ENCODE data around the gene HS6ST3. TPM values are rescaled to one million over a fixed set of nuclear protein-coding genes. Genes with fewer than 3 reads are reported as not detected.
"Not testable (repeated sequence)": the region's sequence is repeated elsewhere in the genome, so short reads cannot be mapped to it uniquely, and the experiment has no call there.

The HS6ST3 gene
- total RNA-seq, 1 donor = under 0.01 TPM

DNA sequence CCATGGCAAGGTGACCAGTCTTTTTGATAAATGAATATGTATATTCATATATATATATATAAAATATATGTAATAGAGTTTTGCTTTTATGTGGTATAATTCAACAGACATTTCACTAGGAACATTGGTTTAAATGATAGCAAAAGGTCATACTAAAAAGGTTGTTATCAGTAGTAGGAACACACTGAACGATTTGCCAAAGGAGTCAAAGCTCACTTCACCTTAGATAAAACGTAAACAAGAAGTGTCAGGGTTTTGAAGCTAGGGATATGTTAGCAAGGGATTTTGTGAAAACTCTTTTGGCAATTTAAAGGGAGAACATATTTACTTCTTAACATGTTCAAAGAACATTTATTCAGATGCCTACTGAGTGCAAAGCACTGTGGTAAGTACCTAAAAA lies 8.0 kb upstream of the HS6ST3 start:
- no peaks in the 10 kb centered on the region for H3K9me3 ChIP-seq (ENCODE audit: low read depth, low read length)
- no peak overlapping the region for H3K4me3 ChIP-seq (ENCODE audit: low read length)
- H3K4me1 ChIP-seq (ENCODE audit: insufficient read depth, low read length) = no peaks in the 10 kb centered on the region

DNA sequence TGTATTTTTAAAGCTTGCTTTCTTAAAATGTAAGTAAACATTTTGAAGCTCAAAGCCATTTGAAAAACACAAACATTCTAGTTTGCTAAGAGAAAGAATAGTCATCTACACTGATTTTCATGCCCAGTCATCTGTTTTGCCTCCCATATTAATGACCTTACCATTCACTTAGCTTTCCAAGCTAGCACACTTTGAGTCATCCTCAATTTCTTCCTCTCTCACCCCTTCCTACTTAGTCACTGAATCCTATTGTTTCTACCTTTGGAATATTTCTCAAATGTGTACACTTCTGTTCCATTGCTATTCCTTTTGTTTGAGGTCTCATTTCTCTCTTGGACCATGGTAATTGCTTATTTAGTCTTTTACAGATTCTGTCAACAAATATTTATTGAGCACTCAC lies 7.3 kb upstream of the HS6ST3 start:
- Histone ChIP-seq H3K4me1 (ENCODE audit: insufficient read depth, low read length) (no peaks in the 10 kb centered on the region), H3K4me3 (ENCODE audit: low read length) (no peak overlapping the region), H3K27me3 (ENCODE audit: insufficient read depth, low read length) (peaks cover 8% of the 10 kb centered on the region)

More for the DNA sequence above, 8.0 kb upstream of the HS6ST3 start:
- H3K27me3 ChIP-seq (ENCODE audit: insufficient read depth, low read length) = peaks cover under 1% of the 10 kb centered on the region

DNA sequence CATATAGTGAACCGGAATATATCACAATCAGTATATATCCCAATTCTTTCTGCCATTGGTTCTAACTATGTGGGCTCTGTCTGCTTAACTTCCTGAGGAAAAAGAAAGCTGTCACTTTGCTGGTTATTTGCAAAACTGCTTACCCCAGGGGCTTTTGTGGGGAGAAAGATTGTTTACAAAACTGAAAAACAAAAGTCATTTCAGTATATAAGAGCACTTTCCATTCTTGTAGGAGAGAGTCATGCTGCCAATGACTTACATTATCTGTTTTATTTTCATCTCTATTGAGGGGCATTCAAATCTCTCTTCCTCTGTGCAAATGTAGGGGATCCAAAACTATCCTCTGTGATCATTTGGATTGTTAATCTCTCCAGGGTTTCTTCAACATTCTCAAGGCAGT lies 3.2 kb upstream of the HS6ST3 start:
- peaks cover 39% of the 10 kb centered on the region for H3K27me3 ChIP-seq (ENCODE audit: insufficient read depth, low read length)
- H3K4me1 ChIP-seq (ENCODE audit: insufficient read depth, low read length) = no peaks in the 10 kb centered on the region
- no peak overlapping the region for H3K4me3 ChIP-seq (ENCODE audit: low read length)
- no peaks in the 10 kb centered on the region for H3K9me3 ChIP-seq (ENCODE audit: low read depth, low read length)

More for the DNA sequence above, 7.3 kb upstream of the HS6ST3 start:
- H3K9me3 ChIP-seq (ENCODE audit: low read depth, low read length) = no peaks in the 10 kb centered on the region

DNA sequence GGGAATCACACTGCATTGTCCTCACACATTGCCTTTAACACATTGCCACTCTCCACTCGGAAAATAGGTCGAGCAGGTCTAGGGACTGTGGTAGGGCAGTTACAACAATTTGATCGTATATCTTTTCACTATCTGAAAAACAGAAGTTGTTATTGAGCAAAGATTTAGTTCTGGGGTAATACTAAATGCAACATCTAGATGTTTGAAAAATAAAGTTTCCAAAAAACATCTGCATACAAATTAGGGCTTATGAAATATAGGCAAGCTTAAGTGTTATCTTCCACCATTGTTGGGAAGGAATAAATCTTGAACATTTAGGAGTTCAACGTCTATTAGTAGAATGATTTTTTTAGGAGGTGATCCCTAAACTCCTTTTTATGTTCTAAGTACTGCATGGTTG lies 768 bp upstream of the HS6ST3 start:
- Histone ChIP-seq H3K9me3 (ENCODE audit: low read depth, low read length) (no peaks in the 10 kb centered on the region), H3K4me1 (ENCODE audit: insufficient read depth, low read length) (no peaks in the 10 kb centered on the region), H3K4me3 (ENCODE audit: low read length) (no peak overlapping the region), H3K27me3 (ENCODE audit: insufficient read depth, low read length) (peaks cover 62% of the 10 kb centered on the region)

DNA sequence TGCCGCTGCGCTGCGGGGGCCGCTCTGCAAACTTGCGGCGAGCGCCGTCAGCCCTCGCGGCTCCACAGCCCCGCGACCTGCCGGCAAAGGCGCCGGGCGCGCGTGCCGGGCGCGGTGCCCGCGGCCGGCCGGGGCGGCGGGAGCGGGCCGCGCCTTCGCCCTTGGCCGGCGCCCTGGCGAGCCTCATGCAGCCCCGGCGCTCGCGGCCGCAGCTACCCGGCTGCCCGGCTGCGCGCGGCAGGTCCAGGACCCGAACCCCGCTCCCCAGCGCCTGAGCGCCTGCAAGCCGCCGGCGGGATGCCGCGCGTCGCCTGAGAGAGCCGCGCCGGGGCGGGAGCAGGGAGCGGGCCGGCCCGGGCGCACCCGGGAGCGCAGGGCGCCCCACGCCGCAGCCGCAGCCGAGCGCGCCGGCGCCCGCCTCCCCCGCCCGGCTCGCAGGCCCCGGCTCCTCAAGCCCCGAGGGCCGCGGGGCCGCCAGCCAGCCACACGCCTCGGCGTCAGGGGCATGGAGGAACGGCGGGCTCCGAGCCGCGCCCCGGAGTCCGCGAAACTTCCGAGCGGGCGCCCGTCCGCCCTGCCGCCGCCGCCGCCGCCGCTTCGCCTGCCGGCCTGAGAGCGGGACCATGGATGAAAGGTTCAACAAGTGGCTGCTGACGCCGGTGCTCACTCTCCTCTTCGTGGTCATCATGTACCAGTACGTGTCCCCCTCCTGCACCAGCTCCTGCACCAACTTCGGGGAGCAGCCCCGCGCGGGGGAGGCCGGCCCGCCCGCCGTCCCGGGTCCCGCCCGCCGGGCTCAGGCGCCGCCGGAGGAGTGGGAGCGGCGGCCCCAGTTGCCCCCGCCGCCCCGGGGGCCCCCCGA lies 564 bp downstream of the HS6ST3 start:
- Histone ChIP-seq H3K9me3 (ENCODE audit: low read depth, low read length) (no peaks in the 10 kb centered on the region), H3K27me3 (ENCODE audit: insufficient read depth, low read length) (peaks cover 66% of the 10 kb centered on the region), H3K4me1 (ENCODE audit: insufficient read depth, low read length) (no peaks in the 10 kb centered on the region), H3K4me3 (ENCODE audit: low read length) (no peak overlapping the region)

DNA sequence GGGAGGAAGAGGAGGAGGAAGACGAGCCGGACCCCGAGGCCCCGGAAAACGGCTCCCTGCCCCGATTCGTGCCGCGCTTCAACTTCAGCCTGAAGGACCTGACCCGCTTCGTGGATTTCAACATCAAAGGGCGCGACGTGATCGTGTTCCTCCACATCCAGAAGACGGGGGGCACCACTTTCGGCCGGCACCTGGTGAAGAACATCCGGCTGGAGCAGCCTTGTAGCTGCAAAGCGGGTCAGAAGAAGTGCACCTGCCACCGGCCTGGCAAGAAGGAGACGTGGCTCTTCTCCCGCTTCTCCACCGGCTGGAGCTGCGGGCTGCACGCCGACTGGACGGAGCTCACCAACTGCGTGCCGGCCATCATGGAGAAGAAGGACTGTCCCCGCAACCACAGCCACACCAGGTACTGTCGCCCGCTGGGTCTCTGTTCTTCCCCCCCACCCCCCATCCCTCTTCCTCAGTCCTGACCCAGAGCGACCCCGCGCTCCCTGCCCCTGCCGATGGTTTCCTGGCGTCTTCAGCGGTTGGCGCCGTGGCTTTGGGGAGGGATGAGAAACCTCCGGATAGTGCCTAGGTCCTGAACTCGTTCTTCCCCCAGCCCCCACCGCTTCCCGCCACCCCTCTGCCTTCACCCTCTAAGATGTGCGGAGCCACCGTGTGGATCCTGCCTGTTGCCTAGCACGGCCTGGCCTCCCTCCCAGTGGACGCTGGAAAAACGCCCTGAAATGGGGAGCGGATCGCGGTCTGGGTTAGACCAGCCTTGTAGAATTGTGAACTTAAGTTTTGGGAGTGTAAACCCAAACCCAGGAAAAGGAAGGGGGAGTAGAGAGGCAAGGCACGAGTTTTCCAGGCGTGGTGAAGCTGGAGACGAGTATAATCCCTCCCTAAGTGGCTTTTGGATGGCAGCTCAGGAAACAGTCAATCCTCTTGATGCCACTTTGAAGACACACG lies 1.5 kb downstream of the HS6ST3 start:
- Histone ChIP-seq H3K4me3 (ENCODE audit: low read length) (no peak overlapping the region), H3K9me3 (ENCODE audit: low read depth, low read length) (no peaks in the 10 kb centered on the region), H3K4me1 (ENCODE audit: insufficient read depth, low read length) (no peaks in the 10 kb centered on the region), H3K27me3 (ENCODE audit: insufficient read depth, low read length) (peaks cover 68% of the 10 kb centered on the region)

DNA sequence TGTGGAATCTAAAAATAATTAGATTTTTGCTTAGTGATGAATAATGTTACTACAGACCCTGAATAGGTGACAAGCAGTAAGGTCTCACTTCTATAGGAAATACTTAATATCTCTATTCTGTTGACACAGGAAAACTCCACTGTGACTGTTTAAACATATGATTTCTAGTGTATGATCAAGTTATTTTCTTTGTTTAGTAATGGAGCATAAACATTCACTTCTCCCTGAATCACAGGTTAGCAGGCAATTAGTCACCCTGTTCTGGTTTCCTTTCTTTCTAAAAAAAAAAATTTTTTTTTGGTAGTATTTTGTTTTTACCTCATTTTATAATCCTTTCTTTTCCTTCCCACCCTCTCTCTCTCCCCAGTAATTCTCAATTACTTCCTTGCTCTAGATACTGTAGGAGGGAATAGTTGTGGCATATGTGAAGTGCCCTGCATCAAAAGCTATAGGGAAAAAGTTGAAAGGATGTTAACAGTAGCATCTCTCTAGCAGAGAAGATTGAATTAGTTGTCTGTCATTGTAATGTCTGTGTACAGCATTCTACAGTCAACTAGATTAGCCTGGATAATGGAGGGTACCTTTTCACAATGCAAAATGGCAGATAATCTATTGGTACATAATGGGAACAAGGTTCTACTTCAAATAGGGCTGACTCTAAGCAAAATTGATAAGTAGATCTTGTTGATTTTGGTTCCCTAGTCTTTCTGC lies 3.5 kb downstream of the HS6ST3 start:
- Histone ChIP-seq H3K4me1 (ENCODE audit: insufficient read depth, low read length) (no peaks in the 10 kb centered on the region), H3K27me3 (ENCODE audit: insufficient read depth, low read length) (peaks cover 52% of the 10 kb centered on the region), H3K4me3 (ENCODE audit: low read length) (no peak overlapping the region), H3K9me3 (ENCODE audit: low read depth, low read length) (no peaks in the 10 kb centered on the region)

DNA sequence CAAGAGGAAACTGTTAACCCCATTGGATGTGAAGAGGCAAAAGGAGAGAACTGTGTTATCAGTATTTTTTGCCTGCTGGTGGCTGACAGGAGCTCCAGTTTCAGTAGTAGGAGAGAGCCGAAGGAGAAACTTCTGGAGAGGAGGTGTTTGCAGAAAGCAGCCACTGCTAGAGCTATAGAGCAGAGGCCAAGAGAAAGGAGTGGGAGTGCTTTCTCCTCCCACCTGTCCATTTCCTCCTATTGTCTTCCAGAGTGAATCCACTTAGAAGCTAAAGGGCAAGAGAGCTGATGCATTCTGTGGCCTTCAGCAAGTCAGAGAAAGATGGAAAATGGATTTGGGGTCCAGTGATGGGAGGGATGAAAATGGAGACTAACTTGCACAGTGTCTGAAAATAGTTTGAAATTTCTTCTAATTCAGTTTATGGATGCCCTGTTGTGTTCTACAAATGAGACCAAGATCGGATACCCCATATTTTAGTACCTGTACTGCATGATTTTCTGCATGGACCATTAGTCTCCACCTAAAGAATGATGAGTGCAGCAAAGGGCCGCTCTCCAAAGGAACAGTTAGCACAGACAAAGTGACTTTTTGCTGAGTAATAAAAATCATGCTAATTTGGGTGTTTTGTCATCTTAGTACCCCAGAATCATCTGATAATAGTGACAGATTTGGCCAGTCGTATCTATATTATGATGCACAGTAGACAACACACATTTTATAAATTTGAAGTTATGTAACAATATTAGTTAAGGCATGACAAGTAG lies 10.7 kb downstream of the HS6ST3 start:
- H3K27me3 ChIP-seq (ENCODE audit: insufficient read depth, low read length) = no peaks in the 10 kb centered on the region
- H3K4me3 ChIP-seq (ENCODE audit: low read length) = no peak overlapping the region
- no peaks in the 10 kb centered on the region for H3K4me1 ChIP-seq (ENCODE audit: insufficient read depth, low read length)
- no peaks in the 10 kb centered on the region for H3K9me3 ChIP-seq (ENCODE audit: low read depth, low read length)

DNA sequence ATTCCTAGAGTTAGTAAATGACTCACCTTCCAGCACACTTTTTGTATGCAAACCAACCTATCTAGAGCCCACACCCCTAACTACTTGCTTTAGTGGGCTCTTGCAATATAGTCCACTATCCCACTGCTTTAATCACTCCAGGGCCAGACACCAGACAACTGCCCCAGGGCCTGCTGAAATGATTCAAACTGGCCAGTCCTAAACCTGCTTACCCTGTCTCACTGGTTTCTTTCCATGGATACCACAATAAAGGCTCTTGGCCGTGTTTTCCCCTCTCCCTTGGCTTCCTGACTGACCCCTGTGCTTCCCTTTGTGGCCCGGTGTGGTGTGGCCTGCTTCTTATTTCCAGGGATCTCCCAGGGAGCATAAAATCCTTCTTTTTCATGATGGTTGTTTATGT lies 14.6 kb downstream of the HS6ST3 start:
- no peaks in the 10 kb centered on the region for H3K4me1 ChIP-seq (ENCODE audit: insufficient read depth, low read length)
- H3K4me3 ChIP-seq (ENCODE audit: low read length) = no peak overlapping the region
- no peaks in the 10 kb centered on the region for H3K27me3 ChIP-seq (ENCODE audit: insufficient read depth, low read length)

DNA sequence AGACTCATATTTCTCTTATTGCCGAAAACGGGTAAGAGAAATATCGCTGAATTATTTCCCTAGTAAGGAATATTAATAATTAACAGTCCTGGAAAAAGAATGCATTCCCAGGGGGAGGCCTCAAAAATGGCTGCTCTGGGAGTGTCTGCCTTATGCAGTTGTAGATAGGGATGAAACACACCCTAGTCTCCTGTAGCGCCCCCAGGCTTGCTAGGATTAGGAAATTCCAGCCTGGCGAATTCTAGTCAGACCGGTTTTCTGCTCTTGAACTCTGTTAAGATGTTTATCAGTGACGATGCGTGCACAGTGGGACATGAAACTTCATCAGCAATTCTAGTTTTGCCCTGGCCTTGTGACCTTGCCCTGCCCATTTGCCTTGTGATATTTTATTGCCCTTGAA lies 18.2 kb downstream of the HS6ST3 start:
- peaks cover 11% of the 10 kb centered on the region for H3K9me3 ChIP-seq (ENCODE audit: low read depth, low read length)
- not testable (repeated sequence) for H3K4me1 ChIP-seq (ENCODE audit: insufficient read depth, low read length); H3K27me3 ChIP-seq (ENCODE audit: insufficient read depth, low read length); H3K4me3 ChIP-seq (ENCODE audit: low read length)

More for the DNA sequence above, 14.6 kb downstream of the HS6ST3 start:
- H3K9me3 ChIP-seq (ENCODE audit: low read depth, low read length) = peaks cover 11% of the 10 kb centered on the region

DNA sequence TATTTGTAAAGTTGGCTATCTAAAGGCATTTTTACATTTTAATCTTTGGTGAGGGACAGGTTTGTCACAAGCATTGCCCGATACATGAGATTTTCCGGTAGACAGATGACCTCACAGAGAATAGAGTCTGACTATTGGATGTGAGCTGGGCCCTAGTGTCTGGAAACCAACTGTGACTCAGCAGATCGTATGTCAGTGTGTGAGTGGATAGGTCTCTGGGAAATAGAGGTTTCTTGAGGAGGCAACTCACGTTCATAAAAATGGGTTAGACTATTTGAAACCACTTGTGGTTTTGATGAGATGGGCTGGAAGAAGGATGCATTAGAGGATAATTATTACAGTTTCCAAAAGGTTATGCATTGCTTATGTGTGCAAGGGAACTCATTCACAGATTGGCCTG lies 19.2 kb downstream of the HS6ST3 start:
- H3K4me1 ChIP-seq (ENCODE audit: insufficient read depth, low read length) = no peaks in the 10 kb centered on the region
- H3K4me3 ChIP-seq (ENCODE audit: low read length) = no peak overlapping the region
- H3K9me3 ChIP-seq (ENCODE audit: low read depth, low read length) = peaks cover 11% of the 10 kb centered on the region
- no peaks in the 10 kb centered on the region for H3K27me3 ChIP-seq (ENCODE audit: insufficient read depth, low read length)

DNA sequence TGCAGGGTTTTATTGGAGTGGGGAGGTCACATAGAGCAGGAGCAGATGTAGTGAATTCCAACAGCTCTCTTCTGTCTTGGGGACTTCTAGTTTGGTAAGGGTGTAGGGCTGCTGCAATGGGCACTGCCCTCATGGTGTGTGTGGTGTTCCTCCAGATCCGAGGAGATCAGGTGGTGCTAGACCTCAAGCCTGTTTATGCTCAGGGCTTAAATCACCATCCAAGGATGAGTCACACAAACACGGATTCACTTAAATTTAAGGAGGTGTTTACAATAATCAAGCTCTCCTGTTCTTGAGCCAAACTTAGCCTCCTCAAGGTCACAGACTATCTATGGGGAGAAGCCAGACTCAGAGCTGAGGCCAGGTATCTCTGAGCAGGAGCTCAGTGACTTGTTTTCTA lies 23.0 kb downstream of the HS6ST3 start:
- Histone ChIP-seq H3K4me1 (ENCODE audit: insufficient read depth, low read length) (no peaks in the 10 kb centered on the region), H3K4me3 (ENCODE audit: low read length) (no peak overlapping the region), H3K27me3 (ENCODE audit: insufficient read depth, low read length) (no peaks in the 10 kb centered on the region), H3K9me3 (ENCODE audit: low read depth, low read length) (peaks cover 4% of the 10 kb centered on the region)

DNA sequence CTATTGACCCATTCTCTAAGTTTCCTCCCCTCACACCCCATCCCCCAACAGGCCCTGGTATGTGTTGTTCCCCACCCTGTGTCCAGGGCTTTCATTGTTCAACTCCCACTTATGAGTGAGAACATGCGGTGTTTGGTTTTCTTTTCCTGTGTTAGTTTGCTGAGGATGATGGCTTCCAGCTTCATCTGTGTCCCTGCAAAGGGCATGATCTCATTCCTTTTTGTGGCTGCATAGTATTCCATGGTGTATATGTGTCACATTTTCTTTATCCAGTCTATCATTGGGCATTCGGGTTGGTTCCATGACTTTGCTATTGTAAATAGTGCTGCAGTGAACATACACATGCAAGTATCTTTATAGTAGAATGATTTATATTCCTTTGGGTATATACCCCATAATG lies 25.5 kb downstream of the HS6ST3 start:
- not testable (repeated sequence) for H3K27me3 ChIP-seq (ENCODE audit: insufficient read depth, low read length); H3K9me3 ChIP-seq (ENCODE audit: low read depth, low read length); H3K4me3 ChIP-seq (ENCODE audit: low read length); H3K4me1 ChIP-seq (ENCODE audit: insufficient read depth, low read length)

DNA sequence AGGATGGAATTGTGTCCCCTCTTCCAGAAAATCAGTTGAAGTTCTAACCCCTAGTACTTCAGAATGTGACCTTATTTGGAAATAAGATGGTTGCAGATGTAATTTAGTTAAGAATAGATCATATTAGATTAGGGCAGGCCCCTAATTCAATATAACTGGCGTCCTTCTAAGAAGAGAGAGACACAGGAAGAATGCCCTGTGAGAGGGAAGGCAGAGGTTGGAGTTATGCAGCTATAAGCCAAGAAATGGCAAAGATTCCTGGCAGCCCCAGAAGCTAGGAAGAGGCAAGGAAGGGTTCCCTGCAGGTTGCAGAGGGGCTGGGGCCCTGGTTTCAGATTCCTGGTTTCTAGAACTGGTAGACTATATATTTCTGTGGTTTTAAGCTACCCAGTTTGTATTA lies 30.0 kb downstream of the HS6ST3 start:
- H3K27me3 ChIP-seq (ENCODE audit: insufficient read depth, low read length) = no peaks in the 10 kb centered on the region
- H3K9me3 ChIP-seq (ENCODE audit: low read depth, low read length) = no peaks in the 10 kb centered on the region
- no peak overlapping the region for H3K4me3 ChIP-seq (ENCODE audit: low read length)
- H3K4me1 ChIP-seq (ENCODE audit: insufficient read depth, low read length) = no peaks in the 10 kb centered on the region

Data from mononuclear cell (primary cell).